Measurements from ENCODE around the gene TSR2. TPM values are rescaled to one million over a fixed set of nuclear protein-coding genes. Genes with fewer than 3 reads are reported as not detected.

The TSR2 gene
- total RNA-seq (22.8 and 25.1 TPM in 2 replicates), polyA plus RNA-seq (8.9 and 12.4 TPM in 2 replicates), polyA minus RNA-seq (6.3 and 7.4 TPM in 2 replicates), Bru-seq, nascent RNA (percentile 69 among the genes with signal in this experiment), BruChase-seq, experiment 1, labeled RNA remaining after a 6-hour chase (percentile 92 among the genes with signal in this experiment), BruChase-seq, experiment 2, labeled RNA remaining after a 2-hour chase (percentile 84 among the genes with signal in this experiment)
- polyA plus RNA-seq (2011; cell fraction: cytosol; rRNA removed): 19.3 and 24.9 TPM in 2 replicates
- 11.8 and 14.5 TPM in 2 replicates for polyA plus RNA-seq (2011; cell fraction: nucleus; rRNA removed)
- 30.3 and 33.4 TPM in 2 replicates for polyA plus RNA-seq (2012)
- 13.2 TPM for polyA minus RNA-seq (2011; cell fraction: cytosol; rRNA and poly(A)+ RNA removed)
- 2.0 and 2.6 TPM in 2 replicates for polyA minus RNA-seq (2011; cell fraction: nucleus; rRNA and poly(A)+ RNA removed)
- long read RNA-seq, transcript TSR2-201 (5 exons, 1,534 nt): major isoform, 116 of 129 reads
- long read RNA-seq, partial matches to known transcripts: 3 of 129 reads
- long read RNA-seq, other reads (novel, unspliced or antisense): 10 of 129 reads

- H3K4me3 ChIP-seq (replicated peaks in 1 of 3; ENCODE audit: insufficient read depth in 1 of 3, low read depth in 1 of 3, low read length in 3 of 3): peak within 1 kb of the TSS; percentile 89 to 97 (median 94)
- ChIA-PET CTCF (interaction anchor here (1.0 to 2.6 kb wide), 4 partner anchors 192 to 617 kb away, joined by 3 to 15 read pairs (median 4); partner anchors contain the start of gene PHF8), POLR2A (interaction anchor here (0.6 to 1.0 kb wide), 3 partner anchors 82 to 396 kb away, joined by 3 to 4 read pairs (median 4); partner anchors contain the start of genes GNL3L, PHF8 and WNK3)
- H3K9me1 ChIP-seq (replicated peaks; ENCODE audit: control insufficient read depth, extremely low read depth, insufficient read depth, low read length): no peaks in the 10 kb centered on the region
- TF ChIP-seq MAX (IDR thresholded peaks at IDR 0.05; ENCODE audit: insufficient read depth, insufficient read length) (peak; percentile 74), MYC (IDR thresholded peaks at IDR 0.05; ENCODE audit: low read depth, low read length) (no peak), POLR2AphosphoS5 (IDR thresholded peaks at IDR 0.05; ENCODE audit: insufficient read depth, low read depth, low read length) (peak; percentile 66), GATA2 (IDR thresholded peaks at IDR 0.05; ENCODE audit: insufficient read depth, insufficient read length, low read depth, low read length) (no peak), CTCF (IDR thresholded peaks at IDR 0.05; ENCODE audit: extremely low read depth in 1 of 2, insufficient read depth in 1 of 2, low read depth in 1 of 2, low read length in 2 of 2) (peak in 1 of 2 donors; percentile 8), POLR2A (IDR thresholded peaks at IDR 0.05; ENCODE audit: low read depth, low read length) (peak; percentile 28)
- H3K27me3 ChIP-seq (ENCODE audit: control insufficient read depth in 2 of 2, insufficient read depth in 2 of 2, low read length in 2 of 2): no peaks in the 10 kb centered on the region
- FAIRE-seq: peak; percentile 99
- H3K36me3 ChIP-seq (ENCODE audit: control insufficient read depth in 2 of 2, extremely low read depth in 1 of 2, insufficient read depth in 2 of 2, low read length in 2 of 2): peaks cover 0 to 9% of the 10 kb centered on the region in 2 experiments
- H2AFZ ChIP-seq (ENCODE audit: low read depth, low read length): peak within 1 kb of the TSS; percentile 72
- dilution Hi-C loops (cut with MboI; ENCODE audit: extremely low pct_ligation_motif_present, low sequenced_read_pairs) (no loop called here), intact Hi-C loops (cut with micrococcal nuclease) (loop anchor here (1.0 to 10.0 kb wide), 8 partner anchors 43 to 396 kb away; partner anchors contain the start of genes GNL3L, MAGED2, PHF8 and WNK3)
- peak; percentile 87 for DNase-seq (ENCODE audit: low read depth, low spot score)
- peak within 1 kb of the TSS; percentile 45 for H3K27ac ChIP-seq (ENCODE audit: insufficient read depth, low read depth, low read length)
- TSS peak; percentile 31 for BruUV-seq (replicated peaks)
- peaks cover 12% of the 10 kb centered on the region for H3K4me1 ChIP-seq (ENCODE audit: control insufficient read depth, extremely low read depth, insufficient read depth, low read length)
- H3K79me2 ChIP-seq (ENCODE audit: control insufficient read depth, insufficient read depth, low read length): peaks cover 31% of the 10 kb centered on the region
- H4K20me1 ChIP-seq (replicated peaks; ENCODE audit: control insufficient read depth, extremely low read depth, insufficient read depth, low read length): no peaks in the 10 kb centered on the region
- peak within 1 kb of the TSS; percentile 75 for H3K9ac ChIP-seq (replicated peaks; ENCODE audit: extremely low read depth, insufficient read depth, low read length)
- no peaks in the 10 kb centered on the region for H3K9me3 ChIP-seq (replicated peaks; ENCODE audit: control insufficient read depth, insufficient read depth, low read length)
- H3K4me2 ChIP-seq (ENCODE audit: insufficient read depth, low read length): peak within 1 kb of the TSS; percentile 98
Observed at GRCh38 chrX:54439960-54440871, at the start of gene TSR2. TSS of gene TSR2 (plus strand) at chrX:54440404. CDS start at chrX:54440422, 18 bp downstream.

Measured in endothelial cell of umbilical vein (primary cell).